GM18870 (cell line): ENCODE measurements around the gene PDE8A.

Source experiments
- ATAC-seq: cut with Tn5 transposase; IDR thresholded peaks from one replicate; pipeline ENCODE4 v1.9.1; 2021; ENCODE audit warnings: moderate library complexity; ENCODE audit not compliant: unreplicated experiment

Gene PDE8A, protein sequence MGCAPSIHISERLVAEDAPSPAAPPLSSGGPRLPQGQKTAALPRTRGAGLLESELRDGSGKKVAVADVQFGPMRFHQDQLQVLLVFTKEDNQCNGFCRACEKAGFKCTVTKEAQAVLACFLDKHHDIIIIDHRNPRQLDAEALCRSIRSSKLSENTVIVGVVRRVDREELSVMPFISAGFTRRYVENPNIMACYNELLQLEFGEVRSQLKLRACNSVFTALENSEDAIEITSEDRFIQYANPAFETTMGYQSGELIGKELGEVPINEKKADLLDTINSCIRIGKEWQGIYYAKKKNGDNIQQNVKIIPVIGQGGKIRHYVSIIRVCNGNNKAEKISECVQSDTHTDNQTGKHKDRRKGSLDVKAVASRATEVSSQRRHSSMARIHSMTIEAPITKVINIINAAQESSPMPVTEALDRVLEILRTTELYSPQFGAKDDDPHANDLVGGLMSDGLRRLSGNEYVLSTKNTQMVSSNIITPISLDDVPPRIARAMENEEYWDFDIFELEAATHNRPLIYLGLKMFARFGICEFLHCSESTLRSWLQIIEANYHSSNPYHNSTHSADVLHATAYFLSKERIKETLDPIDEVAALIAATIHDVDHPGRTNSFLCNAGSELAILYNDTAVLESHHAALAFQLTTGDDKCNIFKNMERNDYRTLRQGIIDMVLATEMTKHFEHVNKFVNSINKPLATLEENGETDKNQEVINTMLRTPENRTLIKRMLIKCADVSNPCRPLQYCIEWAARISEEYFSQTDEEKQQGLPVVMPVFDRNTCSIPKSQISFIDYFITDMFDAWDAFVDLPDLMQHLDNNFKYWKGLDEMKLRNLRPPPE

DNA sequence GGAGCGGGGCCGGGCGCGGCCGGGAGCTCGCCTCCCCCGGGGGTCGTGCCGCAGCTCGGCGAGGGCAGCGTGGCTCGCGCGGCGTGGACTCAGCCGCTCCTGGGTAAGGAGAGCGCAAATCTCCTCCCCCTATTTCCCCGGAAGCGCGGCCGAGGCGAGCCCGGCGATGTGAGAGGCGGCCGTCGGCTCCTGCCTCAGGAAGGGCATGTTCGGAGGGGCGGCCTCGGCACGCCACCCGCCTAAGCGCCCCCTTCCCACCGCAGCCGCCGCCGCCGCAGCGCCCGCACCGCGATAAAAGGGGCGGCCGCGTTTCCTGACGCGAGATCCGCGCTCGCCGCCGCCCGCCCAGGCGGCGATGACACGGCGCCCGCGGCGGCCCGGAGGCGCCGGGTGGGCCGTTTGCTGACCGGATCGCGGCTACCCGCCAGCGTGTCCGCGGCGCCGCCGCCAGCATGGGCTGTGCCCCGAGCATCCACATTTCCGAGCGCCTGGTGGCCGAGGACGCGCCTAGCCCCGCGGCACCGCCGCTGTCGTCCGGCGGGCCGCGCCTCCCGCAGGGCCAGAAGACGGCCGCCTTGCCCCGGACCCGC, at the start of gene PDE8A:
Gene PDE8A (plus strand): TSS at position 146 of the 590 bp plus-strand sequence. CDS start 307 bp downstream, at position 453.
- ATAC-seq, result peak; percentile 7

DNA sequence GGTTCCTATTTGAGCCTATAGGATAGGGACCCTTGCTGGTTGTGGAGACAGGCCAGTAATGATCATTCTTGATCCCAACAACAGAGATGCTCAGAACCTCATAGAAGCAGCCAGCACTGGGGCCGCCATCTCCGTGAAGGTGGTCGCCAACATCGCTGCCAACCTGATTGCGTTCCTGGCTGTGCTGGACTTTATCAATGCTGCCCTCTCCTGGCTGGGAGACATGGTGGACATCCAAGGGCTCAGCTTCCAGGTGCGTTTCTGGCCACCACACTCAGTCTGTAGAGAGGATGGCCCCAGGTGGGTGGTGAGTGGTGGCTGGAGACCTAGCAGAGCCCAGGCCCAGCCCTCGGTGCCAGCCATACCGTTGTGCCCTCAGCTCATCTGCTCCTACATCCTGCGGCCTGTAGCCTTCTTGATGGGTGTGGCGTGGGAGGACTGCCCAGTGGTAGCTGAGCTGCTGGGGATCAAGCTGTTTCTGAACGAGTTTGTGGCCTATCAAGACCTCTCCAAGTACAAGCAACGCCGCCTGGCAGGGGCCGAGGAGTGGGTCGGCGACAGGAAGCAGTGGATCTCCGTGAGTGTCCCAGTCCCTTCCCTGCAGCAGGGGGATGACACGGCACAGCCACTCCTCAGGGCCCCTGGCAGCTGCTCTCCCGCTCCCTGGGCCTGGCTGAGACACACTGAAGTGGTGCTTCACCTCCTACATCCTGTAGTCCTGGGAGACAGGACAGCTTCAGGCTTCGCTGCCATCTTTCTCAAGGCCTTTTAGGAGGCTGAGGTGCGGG, 46.5 kb upstream of the PDE8A start:
- ATAC-seq, result no peak

DNA sequence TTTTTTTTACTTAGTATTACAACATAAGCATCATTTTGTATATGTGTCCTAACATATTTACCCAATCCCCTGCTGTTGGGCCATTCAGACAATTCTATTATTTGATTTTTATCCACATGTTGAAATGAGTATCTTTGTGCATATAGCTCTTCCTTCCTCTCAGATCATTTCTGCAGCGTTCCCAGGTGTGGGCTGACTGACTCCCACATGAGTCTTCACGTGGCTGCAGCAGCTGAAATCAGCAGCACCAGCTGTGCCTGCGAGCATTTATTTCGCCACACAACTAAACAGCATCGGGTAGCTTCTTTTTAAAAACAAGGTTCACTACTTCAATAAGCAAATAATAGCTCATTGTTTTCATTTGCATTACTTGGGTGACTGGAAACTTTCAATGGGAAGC, 44.5 kb upstream of the PDE8A start:
- no peak for ATAC-seq

DNA sequence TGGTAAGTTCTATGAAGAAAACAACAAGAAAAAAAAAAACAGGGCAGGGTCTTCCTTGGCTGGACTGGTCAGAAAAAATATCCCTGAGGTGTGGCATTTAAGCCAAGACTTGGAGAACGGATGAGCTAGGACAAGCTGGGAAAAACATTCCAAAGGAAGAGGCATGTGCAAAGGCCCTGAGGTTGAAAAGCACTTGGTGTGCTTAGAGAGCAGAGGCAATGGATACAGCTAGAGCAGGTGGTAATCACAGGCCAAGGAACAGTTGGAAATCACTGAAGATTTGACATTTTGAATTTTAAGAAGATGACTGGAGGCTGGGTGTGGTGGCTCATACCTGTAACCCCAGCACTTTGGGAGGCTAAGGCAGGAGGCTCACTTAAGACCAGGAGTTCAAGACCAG, 42.9 kb upstream of the PDE8A start:
- no peak for ATAC-seq

DNA sequence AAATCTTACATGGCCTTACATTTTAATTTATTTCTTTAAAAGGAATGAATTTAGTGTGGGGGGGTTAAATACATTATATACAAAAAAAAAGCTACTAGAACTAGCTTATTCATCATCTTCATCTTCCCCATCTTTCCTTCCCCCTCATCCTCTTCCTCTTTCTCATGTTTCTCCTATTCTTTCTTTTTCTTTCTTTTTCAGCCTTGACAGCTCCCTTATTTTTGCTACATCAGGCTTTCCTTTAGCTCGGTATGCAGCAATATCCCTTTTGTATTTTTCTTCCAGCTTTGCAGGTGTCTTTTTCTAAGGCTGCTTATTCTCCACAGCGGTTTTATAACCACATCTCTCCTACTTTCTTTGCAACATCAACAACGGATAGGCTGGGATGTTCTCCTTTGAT, 41.3 kb upstream of the PDE8A start:
- ATAC-seq, result no peak

DNA sequence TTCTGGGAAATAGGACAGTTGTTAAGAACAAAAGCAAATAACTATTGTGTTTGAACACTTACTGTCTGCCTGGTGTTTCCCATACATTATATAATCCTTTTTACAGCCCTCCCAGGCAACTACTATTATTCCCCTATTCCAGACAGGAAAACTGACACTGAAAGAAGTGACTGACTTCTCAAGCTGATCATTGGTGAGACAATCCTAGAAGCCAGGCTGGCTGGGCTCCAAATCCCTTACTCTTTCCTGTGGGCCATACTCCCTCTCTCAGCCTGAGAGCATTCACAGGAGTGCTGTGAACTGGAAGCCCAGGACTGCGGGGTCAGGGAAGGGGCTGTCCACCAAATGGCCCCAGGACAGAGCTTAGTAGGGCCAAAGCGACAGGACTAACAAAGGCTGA, 39.2 kb upstream of the PDE8A start:
- no peak for ATAC-seq

DNA sequence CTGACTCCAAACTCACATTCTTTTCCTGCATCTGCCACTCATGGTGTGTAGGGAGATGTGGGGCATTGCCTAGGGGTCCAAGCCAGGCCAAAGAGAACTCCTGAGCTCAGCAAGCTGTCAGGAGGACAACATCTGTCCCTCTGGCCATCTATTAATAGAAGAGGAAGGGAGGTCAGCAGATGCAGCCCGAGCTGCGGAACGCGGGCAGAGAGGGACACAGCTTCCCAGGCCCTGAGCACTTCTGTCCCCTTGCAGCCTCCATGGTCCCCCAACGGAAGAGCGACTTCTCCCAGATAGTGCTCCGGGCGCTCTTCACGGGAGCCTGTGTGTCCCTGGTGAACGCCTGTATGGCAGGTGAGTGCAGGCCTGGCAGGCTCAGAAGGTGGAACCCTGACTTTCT, 37.3 kb upstream of the PDE8A start:
- no peak for ATAC-seq

DNA sequence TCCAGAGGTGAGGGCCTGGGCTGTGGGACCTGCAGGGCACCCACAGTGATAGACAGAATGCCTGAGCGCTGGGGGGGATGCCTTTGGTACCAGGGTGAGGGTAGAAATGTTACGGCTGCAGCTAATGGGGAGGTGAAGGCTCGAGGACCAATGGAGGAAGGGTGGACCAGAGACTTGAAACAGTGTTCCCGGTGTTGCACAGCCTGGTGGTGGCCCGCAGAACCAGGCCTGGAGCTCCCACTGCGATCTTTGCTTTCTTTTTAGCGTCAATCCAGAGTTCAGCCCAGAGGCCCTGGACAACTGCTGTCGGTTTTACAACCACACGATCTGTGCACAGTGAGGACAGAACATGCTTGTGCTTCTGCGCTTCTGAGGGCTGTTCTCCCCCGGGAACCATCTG, 36.8 kb upstream of the PDE8A start:
- no peak for ATAC-seq

DNA sequence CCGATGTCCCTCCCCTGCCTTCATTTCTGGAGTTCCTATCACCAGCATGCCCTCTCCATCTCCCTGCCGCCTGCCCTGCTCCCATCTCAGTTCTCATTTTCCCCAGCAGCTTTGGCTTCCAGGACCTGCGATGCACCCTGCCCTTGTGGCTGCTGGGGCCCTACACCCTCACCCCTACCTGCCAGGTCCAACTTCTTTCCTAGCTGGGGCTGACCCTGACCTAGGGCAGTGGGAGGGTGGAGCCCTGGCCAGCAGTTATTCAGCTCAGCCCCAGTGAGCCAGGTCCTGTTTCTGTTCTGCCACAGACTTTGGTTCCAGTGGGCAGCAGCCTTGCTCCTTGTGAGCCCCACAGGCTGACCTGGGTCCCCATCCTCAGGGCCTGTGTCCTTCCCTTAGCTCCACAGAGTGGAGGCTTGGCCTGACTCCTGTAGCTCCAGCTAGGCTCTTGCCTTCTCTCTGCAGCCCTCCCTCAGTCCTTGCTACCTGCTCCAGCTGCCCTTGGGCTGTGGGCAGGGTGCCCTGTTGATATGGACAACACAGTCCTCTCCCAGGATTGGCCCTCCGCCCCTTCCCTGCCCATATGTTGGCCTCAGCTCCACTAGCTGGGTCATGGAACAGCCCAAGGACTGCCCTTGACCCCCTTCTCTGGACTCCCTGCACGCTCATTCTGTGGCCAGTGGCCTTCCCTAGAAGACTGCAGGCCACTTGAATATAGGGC, 34.7 kb upstream of the PDE8A start:
- no peak for ATAC-seq

DNA sequence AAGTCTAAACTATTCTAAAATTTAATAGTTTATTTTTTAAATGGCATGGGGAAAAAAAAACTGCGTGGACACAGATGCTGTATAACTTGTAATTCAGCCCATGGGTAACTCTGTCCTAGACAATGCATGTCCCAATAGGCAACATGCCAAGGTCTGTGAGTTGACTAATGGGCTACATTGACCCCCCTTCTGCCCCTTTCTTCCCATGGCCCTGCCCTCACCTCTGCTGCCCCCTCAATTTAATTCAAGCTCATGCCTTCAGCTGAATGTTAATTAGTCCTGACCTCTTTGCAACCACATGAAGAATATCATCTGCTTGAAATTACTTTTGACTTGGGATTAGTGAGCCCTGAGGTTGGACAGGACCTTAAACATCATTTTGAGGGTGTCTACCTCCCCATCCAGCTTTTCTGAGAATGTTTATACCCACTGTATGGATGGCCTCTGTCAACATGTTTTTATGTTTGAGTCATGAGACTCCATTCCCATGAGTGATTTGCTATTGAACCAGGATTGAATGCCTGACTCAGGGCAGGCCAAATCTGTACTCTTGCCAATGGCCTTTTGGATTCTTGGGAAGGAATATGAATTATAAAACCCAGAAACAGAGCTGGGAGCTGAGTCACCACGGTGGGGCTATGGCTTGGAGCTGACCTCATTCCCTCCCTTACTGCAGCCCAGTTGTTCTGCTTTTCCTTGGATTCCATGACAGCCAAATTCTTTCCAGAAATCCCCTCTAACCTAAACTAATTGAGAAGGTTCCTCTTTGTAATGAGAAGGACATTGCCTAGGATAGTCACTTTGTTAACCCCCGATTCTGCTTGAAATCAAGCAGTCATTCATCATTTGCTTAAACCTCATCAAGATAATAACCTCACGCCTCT, 33.5 kb upstream of the PDE8A start:
- ATAC-seq, result no peak

DNA sequence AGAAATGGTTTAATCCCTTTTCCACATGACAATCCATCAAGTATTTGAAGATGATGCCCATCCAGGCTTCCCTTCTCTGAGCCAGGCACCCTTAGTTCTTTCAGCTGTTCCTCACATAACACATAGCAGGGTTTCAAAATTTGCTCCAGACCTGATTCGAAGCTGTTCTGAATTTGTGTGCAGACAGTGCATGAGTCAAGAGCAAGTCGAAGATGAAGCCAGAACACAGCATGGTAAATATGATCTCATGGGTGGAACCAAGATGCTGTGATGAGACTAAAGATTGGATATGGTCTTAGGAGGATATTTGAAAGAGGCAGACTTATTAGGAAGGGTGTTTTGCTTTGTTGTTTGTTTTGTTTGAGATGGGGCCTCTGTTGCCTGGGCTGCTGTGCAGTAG, 32.6 kb upstream of the PDE8A start:
- no peak for ATAC-seq

DNA sequence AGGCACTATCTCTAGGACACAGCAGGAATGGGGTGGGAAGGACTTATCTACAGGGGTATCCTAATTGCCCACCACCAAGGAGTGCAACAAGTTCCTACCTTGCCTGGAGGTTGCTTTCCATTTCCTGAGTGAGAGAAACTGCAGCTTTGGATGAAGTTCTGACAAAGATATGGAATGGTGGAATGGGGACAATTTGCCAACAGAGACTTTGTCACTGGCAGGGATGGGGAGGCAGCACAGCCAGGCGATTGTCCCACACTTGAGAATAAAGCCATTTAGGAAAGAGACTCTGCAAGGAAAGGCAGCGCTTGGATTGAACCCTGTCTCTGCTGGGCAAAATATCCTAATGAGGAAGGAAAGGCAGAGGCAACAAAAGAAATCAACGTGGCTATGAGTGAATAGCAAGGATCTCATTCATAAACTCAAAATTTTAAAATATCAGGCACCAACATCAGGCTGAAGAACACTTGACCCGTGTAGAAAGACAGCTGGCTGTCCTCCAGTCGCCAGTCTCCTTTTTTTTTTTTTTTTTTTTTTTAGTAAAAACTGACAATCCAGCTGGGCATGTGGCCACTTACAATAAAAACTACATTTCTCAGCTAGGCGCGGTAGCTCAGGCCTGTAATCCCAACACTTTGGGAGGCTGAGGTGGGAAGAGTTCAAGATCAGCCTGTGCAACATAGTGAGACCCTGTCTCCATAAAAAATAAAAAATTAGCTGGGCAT, 31.6 kb upstream of the PDE8A start:
- no peak for ATAC-seq

DNA sequence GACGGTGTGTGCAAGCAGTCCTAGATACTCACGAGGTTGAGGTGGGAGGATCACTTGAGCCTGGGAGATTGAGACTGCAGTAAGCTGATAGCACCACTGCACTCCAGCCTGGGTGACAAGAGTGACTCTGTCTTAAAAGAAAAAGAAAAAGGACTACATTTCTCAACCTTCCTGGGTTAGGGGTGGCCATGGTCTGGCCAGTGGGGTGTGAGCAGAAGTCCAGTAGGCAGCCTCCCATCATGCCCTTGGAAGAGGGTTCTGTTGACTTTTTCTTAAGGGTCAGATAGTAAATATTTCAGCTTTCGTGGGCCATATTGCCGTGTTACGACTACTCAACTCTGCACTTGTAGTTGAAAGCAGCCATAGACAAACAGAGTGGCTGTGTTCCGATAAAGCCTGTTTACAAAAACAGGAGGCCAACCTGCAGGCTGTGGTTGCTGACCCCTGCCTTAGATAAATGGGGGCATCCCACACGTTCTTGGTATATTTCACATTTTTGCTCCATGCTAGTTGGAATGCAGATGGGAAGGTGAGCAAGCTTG, 31.0 kb upstream of the PDE8A start:
- no peak for ATAC-seq

DNA sequence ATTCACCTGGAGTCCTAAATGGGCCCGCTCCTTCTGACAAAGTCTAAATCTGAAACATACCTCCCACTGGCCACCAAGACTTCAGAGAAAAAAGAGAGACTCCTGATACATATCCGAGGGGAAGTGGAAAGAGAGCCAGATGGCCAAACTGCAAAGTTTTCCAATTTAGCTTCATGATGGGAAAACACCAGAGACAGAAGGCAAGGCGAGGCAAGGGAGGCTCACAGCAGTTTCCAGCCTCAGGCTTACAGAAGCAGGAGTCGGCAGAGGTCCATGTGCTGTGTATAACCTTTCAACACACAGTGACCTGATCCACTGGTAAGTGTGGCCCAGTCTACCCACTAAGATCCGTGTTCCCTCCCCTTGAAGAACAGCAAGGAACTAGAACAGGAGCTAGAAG, 29.9 kb upstream of the PDE8A start:
- ATAC-seq, result no peak

DNA sequence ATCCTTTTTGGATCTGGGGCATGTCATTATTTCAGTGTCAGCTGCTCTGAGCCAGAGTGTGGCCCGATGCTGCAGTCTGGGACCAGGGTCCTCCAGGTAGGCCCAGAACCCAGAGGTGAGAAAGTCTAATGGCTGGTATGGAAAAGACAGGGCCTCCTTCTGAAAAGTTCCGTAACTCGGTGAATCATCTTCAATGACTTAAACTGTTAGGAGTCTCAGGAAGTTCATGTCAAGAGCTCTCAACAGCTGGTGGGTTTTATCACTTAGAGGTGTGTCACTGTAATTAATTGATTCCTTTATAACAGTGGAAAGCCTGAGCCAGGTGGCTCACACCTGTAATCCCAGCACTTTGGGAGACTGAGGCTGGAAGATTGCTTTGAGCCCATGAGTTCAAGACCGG, 28.5 kb upstream of the PDE8A start:
- no peak for ATAC-seq

DNA sequence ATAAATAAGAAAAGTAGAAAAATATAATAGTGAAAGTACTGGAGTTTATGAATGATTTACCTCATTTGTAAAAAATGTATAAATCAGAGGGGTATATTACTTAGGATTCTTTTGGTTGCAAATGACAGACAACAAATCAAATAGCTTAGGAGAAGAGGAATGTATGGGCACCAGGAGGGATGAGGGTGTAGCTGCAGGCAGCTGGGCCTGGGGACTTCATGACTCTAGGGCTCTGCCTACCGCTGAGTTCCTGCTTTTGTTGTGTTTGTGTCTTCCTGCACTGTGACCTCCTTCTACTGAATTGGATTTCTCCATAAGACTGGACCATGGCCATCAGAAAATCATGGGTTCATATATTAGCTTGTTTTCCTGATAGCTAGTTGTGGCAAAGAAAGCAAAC, 27.9 kb upstream of the PDE8A start:
- ATAC-seq, result no peak

DNA sequence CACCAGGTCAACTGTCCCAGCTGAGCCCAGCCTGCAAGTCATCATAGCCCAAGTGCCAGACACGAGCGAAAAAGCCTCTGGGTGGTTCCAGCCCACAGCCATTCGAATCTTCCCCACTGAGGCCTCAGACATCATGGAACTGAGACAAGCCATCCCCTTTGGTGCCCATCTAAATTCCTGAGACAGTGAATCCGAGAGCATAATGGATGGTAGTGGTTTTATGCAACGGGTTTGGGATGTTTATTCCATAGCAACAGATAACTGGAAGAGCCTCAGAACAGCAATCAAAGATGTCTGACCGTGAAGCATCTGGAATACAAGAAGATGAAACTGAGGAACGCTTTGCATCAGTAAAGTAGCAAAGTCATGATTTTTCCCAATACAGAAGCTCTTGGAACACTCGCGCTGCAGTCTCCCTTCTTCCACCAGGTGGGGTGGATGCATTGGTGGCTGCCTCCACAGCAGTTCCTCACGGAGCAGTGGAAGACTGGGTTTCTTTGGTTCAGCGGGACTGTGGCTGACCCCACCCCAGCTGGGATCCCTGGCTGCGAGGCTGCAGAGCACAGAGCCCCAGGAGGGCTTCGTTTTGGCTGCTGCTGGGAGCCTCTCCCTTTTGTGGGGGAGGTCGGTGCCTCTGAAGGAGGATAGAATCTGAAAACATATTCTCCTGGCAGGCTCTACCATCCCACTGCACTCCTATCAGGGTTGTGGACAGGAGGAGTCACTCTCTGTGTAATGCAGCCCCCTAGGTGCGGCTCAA, 26.4 kb upstream of the PDE8A start:
- ATAC-seq, result no peak

DNA sequence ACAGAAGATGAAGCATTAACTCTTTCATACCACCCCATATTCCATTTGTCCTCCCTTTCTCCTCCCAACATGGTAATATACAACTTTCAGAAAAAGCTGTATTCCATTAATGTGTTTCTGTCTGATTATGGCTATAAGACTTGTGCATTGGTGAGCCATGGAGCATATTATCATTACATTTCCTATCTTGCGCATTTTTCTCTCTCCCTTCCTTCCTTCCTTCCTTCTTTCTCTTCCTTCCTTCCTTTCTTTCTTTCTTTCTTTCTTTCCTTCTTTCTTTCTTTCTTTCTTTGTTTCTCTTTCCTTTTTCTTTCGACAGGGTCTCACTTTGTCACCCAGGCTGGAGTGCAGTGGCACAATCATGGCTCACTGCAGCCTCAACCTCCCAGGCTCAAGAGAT, 25.5 kb upstream of the PDE8A start:
- no peak for ATAC-seq
